Measurements from ENCODE around the gene POT1.

POT1 gene

DNA sequence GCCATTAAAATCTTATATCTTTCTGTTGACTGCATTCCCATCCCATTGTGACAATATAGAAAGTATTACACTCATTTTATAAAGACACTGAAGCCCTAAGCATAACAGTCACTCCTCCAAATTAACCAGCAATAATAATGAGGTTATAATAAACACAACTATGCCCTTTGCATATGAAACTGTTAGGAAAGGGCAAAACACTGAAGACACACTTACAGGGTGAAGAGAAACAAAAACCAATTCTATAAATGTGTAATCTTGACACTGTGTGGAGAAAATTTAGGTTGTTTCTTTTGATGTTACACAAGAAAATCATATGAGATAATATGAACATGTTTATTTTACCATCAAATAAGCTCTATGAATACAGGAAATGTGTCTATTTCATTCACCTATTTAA, 150.0 kb downstream of the POT1 start:
- Histone ChIP-seq H3K27me3 (ENCODE audit: control insufficient read depth in 1 of 2, insufficient read depth in 2 of 2, low read length in 2 of 2) (no peaks in the 10 kb centered on the region), H3K36me3 (ENCODE audit: control insufficient read depth in 1 of 2, insufficient read depth in 2 of 2, low read length in 2 of 2) (no peaks in the 10 kb centered on the region), H3K9ac (ENCODE audit: low read depth in 1 of 2, low read length in 2 of 2) (no peak overlapping the region), H3K4me3 (ENCODE audit: low read depth in 1 of 2, low read length in 2 of 2) (no peak overlapping the region), H3K9me3 (ENCODE audit: control insufficient read depth in 1 of 2, low read length in 2 of 2) (no peaks in the 10 kb centered on the region), H3K4me1 (ENCODE audit: control insufficient read depth in 1 of 2, insufficient read depth in 2 of 2, low read length in 2 of 2) (no peaks in the 10 kb centered on the region), H3K27ac (ENCODE audit: low read depth, low read length) (no peak overlapping the region)

- H3K4me3 ChIP-seq (ENCODE audit: low read depth in 1 of 2, low read length in 2 of 2), result no peak overlapping the region
Observed at GRCh38 chr7:124779194-124779593, 150.4 kb downstream of the POT1 start.

DNA sequence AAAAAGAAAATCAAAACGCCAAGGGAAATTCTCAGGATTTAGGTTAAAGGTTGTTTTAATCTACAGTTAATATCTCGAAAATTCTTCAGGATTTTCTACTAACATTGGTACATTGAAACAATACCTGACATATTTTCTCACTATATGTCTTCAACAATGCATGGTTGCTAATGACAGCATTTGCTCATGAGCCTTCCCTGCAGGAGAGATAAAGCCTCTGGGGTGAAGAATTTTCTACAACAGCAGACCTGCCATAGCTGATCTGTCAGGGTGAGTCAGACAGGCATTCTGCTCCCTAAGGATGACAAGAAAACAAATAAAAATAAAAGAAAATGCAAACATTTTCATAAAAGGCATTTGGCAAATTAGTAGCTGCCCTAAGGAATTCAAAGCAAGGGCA, 152.4 kb downstream of the POT1 start:
- Histone ChIP-seq H3K27ac (ENCODE audit: low read depth, low read length) (no peak overlapping the region), H3K9me3 (ENCODE audit: control insufficient read depth in 1 of 2, low read length in 2 of 2) (no peaks in the 10 kb centered on the region), H3K36me3 (ENCODE audit: control insufficient read depth in 1 of 2, insufficient read depth in 2 of 2, low read length in 2 of 2) (no peaks in the 10 kb centered on the region), H3K9ac (ENCODE audit: low read depth in 1 of 2, low read length in 2 of 2) (no peak overlapping the region), H3K27me3 (ENCODE audit: control insufficient read depth in 1 of 2, insufficient read depth in 2 of 2, low read length in 2 of 2) (peaks cover 0 to 3% of the 10 kb centered on the region in 2 donors), H3K4me1 (ENCODE audit: control insufficient read depth in 1 of 2, insufficient read depth in 2 of 2, low read length in 2 of 2) (no peaks in the 10 kb centered on the region), H3K4me3 (ENCODE audit: low read depth in 1 of 2, low read length in 2 of 2) (no peak overlapping the region)

More at GRCh38 chr7:124779194-124779593, 150.4 kb downstream of the POT1 start:
- no peaks in the 10 kb centered on the region for H3K36me3 ChIP-seq (ENCODE audit: control insufficient read depth in 1 of 2, insufficient read depth in 2 of 2, low read length in 2 of 2)
- no peaks in the 10 kb centered on the region for H3K4me1 ChIP-seq (ENCODE audit: control insufficient read depth in 1 of 2, insufficient read depth in 2 of 2, low read length in 2 of 2)
- no peak overlapping the region for H3K27ac ChIP-seq (ENCODE audit: low read depth, low read length)
- H3K27me3 ChIP-seq (ENCODE audit: control insufficient read depth in 1 of 2, insufficient read depth in 2 of 2, low read length in 2 of 2), result peaks cover 0 to 1% of the 10 kb centered on the region in 2 donors
- no peaks in the 10 kb centered on the region for H3K9me3 ChIP-seq (ENCODE audit: control insufficient read depth in 1 of 2, low read length in 2 of 2)
- H3K9ac ChIP-seq (ENCODE audit: low read depth in 1 of 2, low read length in 2 of 2), result no peak overlapping the region

- H3K9me3 ChIP-seq (ENCODE audit: control insufficient read depth in 1 of 2, low read length in 2 of 2), result no peaks in the 10 kb centered on the region
- H3K4me3 ChIP-seq (ENCODE audit: low read depth in 1 of 2, low read length in 2 of 2), result no peak overlapping the region
- peaks cover 0 to 3% of the 10 kb centered on the region in 2 donors for H3K27me3 ChIP-seq (ENCODE audit: control insufficient read depth in 1 of 2, insufficient read depth in 2 of 2, low read length in 2 of 2)
- no peaks in the 10 kb centered on the region for H3K36me3 ChIP-seq (ENCODE audit: control insufficient read depth in 1 of 2, insufficient read depth in 2 of 2, low read length in 2 of 2)
- H3K9ac ChIP-seq (ENCODE audit: low read depth in 1 of 2, low read length in 2 of 2), result no peak overlapping the region
- no peak overlapping the region for H3K27ac ChIP-seq (ENCODE audit: low read depth, low read length)
- no peaks in the 10 kb centered on the region for H3K4me1 ChIP-seq (ENCODE audit: control insufficient read depth in 1 of 2, insufficient read depth in 2 of 2, low read length in 2 of 2)
Observed at GRCh38 chr7:124776153-124776552, 153.5 kb downstream of the POT1 start.

DNA sequence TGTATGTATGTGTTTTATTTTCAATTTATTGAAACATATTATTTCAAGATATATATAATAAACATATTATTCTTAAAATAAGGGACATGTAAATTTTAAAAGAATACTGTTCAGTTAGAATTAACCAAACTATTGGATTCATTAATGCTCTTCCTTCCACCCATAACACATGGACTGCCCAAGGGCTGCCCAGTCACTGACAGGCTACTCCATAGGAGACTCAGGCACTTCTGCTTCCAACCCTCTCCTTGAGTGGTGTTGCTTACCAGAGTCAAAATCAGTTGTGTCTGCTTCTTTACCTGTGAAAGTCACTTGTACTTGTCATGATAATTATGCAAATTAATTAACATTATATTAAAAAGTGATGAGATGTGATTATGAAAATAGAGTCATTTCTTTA, 154.2 kb downstream of the POT1 start:
- peaks cover 0 to 3% of the 10 kb centered on the region in 2 donors for H3K27me3 ChIP-seq (ENCODE audit: control insufficient read depth in 1 of 2, insufficient read depth in 2 of 2, low read length in 2 of 2)
- no peak overlapping the region for H3K27ac ChIP-seq (ENCODE audit: low read depth, low read length)
- no peaks in the 10 kb centered on the region for H3K36me3 ChIP-seq (ENCODE audit: control insufficient read depth in 1 of 2, insufficient read depth in 2 of 2, low read length in 2 of 2)
- no peaks in the 10 kb centered on the region for H3K4me1 ChIP-seq (ENCODE audit: control insufficient read depth in 1 of 2, insufficient read depth in 2 of 2, low read length in 2 of 2)
- H3K9ac ChIP-seq (ENCODE audit: low read depth in 1 of 2, low read length in 2 of 2), result no peak overlapping the region
- H3K4me3 ChIP-seq (ENCODE audit: low read depth in 1 of 2, low read length in 2 of 2), result no peak overlapping the region
- H3K9me3 ChIP-seq (ENCODE audit: control insufficient read depth in 1 of 2, low read length in 2 of 2), result no peaks in the 10 kb centered on the region

GRCh38 chr7:124773938-124774337, 155.7 kb downstream of the POT1 start:
- H3K9ac ChIP-seq (ENCODE audit: low read depth in 1 of 2, low read length in 2 of 2), result no peak overlapping the region
- H3K4me1 ChIP-seq (ENCODE audit: control insufficient read depth in 1 of 2, insufficient read depth in 2 of 2, low read length in 2 of 2), result no peaks in the 10 kb centered on the region
- no peak overlapping the region for H3K4me3 ChIP-seq (ENCODE audit: low read depth in 1 of 2, low read length in 2 of 2)
- no peak overlapping the region for H3K27ac ChIP-seq (ENCODE audit: low read depth, low read length)
- no peaks in the 10 kb centered on the region for H3K36me3 ChIP-seq (ENCODE audit: control insufficient read depth in 1 of 2, insufficient read depth in 2 of 2, low read length in 2 of 2)
- no peaks in the 10 kb centered on the region for H3K9me3 ChIP-seq (ENCODE audit: control insufficient read depth in 1 of 2, low read length in 2 of 2)
- peaks cover 0 to 3% of the 10 kb centered on the region in 2 donors for H3K27me3 ChIP-seq (ENCODE audit: control insufficient read depth in 1 of 2, insufficient read depth in 2 of 2, low read length in 2 of 2)

GRCh38 chr7:124773339-124773738, 156.3 kb downstream of the POT1 start:
- no peak overlapping the region for H3K9ac ChIP-seq (ENCODE audit: low read depth in 1 of 2, low read length in 2 of 2)
- H3K36me3 ChIP-seq (ENCODE audit: control insufficient read depth in 1 of 2, insufficient read depth in 2 of 2, low read length in 2 of 2), result no peaks in the 10 kb centered on the region
- no peak overlapping the region for H3K27ac ChIP-seq (ENCODE audit: low read depth, low read length)
- H3K4me3 ChIP-seq (ENCODE audit: low read depth in 1 of 2, low read length in 2 of 2), result peak overlapping the region in 1 of 2 donors; percentile 3
- no peaks in the 10 kb centered on the region for H3K4me1 ChIP-seq (ENCODE audit: control insufficient read depth in 1 of 2, insufficient read depth in 2 of 2, low read length in 2 of 2)
- no peaks in the 10 kb centered on the region for H3K9me3 ChIP-seq (ENCODE audit: control insufficient read depth in 1 of 2, low read length in 2 of 2)
- H3K27me3 ChIP-seq (ENCODE audit: control insufficient read depth in 1 of 2, insufficient read depth in 2 of 2, low read length in 2 of 2), result peaks cover 0 to 3% of the 10 kb centered on the region in 2 donors

Measured in duodenal mucosa (tissue), 2 donors.